B cell (primary cell): ENCODE measurements around the gene SH3TC1. TPM values are rescaled to one million over a fixed set of nuclear protein-coding genes. Genes with fewer than 3 reads are reported as not detected.
A peak's percentile ranks its signal among the peaks of the same experiment; 100 is the strongest.

Experiments used
- ATAC-seq: fragments of 200-7000 bp; cut with Tn5 transposase; one replicate; pipeline ENCODE4 v1.10.0; 2021; ENCODE audit warnings: low read depth, mild to moderate bottlenecking, moderate number of reproducible peaks, moderate library complexity
- CTCF ChIA-PET: fragments of 350-600 bp; sonication (Branson Sonifier 250); formaldehyde crosslinking; loops from one replicate; lab custom pipeline; 2021; ENCODE audit warnings: antibody characterized with exemption, inconsistent platforms; lab: Charles Lee
- POLR2A ChIA-PET: fragments of 350-600 bp; sonication (Branson Sonifier 250); formaldehyde crosslinking; loops from one replicate; lab custom pipeline; 2021; ENCODE audit warnings: antibody characterized with exemption; lab: Charles Lee
- DNase-seq: peaks from one replicate; pipeline ENCODE4 v3.0.0; 2013
- H2AFZ ChIP-seq: 2 replicates; pipeline ENCODE4 v1.6.1; 2012; ENCODE audit warnings: mild to moderate bottlenecking, low read depth, low read length; ENCODE audit not compliant: insufficient read depth, poor library complexity, severe bottlenecking
- H3K27ac ChIP-seq, 2 donors: 1 replicate in 1 of 2; 2 replicates in 1 of 2; pipeline ENCODE4 v1.5.1; 2012 to 2013; ENCODE audit warnings: low read length in 2 of 2, mild to moderate bottlenecking in 2 of 2, moderate library complexity in 1 of 2
- H3K27me3 ChIP-seq, 4 experiments: fragments of 200-600 bp in 1 of 4; sonication (generic) in 1 of 4; replicated peaks in 1 of 4; 1 replicate in 2 of 4; 2 replicates in 2 of 4; pipeline versions ENCODE4 v1.6.1 to v1.7.0; 2013 to 2016; ENCODE audit warnings: low read length in 3 of 4, mild to moderate bottlenecking in 2 of 4, mixed read lengths in 1 of 4, moderate library complexity in 1 of 4; ENCODE audit not compliant: insufficient read depth in 4 of 4, control insufficient read depth in 3 of 4; ENCODE audit errors: control extremely low read depth in 1 of 4
- H3K36me3 ChIP-seq, 2 experiments: replicated peaks in 1 of 2; 1 replicate in 1 of 2; 2 replicates in 1 of 2; pipeline versions ENCODE4 v1.6.1 to v1.7.1; 2013; ENCODE audit warnings: low read length in 1 of 2; ENCODE audit not compliant: insufficient read depth in 2 of 2, control insufficient read depth in 1 of 2; ENCODE audit errors: control extremely low read depth in 1 of 2, extremely low read depth in 1 of 2
- H3K4me1 ChIP-seq, 2 donors: fragments of 200-600 bp in 1 of 2; sonication (generic) in 1 of 2; 1 replicate in 1 of 2; 2 replicates in 1 of 2; pipeline versions ENCODE4 v1.5.1 to v1.6.1; 2013 to 2017; ENCODE audit warnings: low read length in 2 of 2; ENCODE audit not compliant: control insufficient read depth in 2 of 2, insufficient read depth in 2 of 2
- H3K4me2 ChIP-seq: replicated peaks from 2 replicates; pipeline ENCODE3; 2012; ENCODE audit warnings: mild to moderate bottlenecking, low read depth, low read length; ENCODE audit not compliant: poor library complexity, severe bottlenecking
- H3K4me3 ChIP-seq, 5 experiments: fragments of 200-600 bp in 1 of 5; sonication (generic) in 1 of 5; 1 replicate in 3 of 5; 2 replicates in 2 of 5; pipeline versions ENCODE4 v1.5.1 to v1.7.0; 2011 to 2016; ENCODE audit warnings: low read length in 4 of 5, mild to moderate bottlenecking in 4 of 5, low read depth in 2 of 5, control low read depth in 1 of 5, moderate library complexity in 1 of 5; ENCODE audit not compliant: insufficient read depth in 1 of 5; ENCODE audit errors: control extremely low read depth in 1 of 5, extremely low read depth in 1 of 5
- H3K79me2 ChIP-seq: fragments of 200-600 bp; sonication (generic); one replicate; pipeline ENCODE4 v1.6.0; 2016; ENCODE audit warnings: low read length; ENCODE audit not compliant: control insufficient read depth, insufficient read depth
- H3K9ac ChIP-seq: fragments of 200-600 bp; sonication (generic); 2 replicates; pipeline ENCODE4 v1.6.1; 2017; ENCODE audit warnings: mild to moderate bottlenecking, low read length, moderate library complexity
- H3K9me3 ChIP-seq, 3 donors: one replicate each; pipeline versions ENCODE4 v1.6.1 to v1.7.1; 2013; ENCODE audit warnings: low read length in 2 of 3; ENCODE audit not compliant: control insufficient read depth in 2 of 3, insufficient read depth in 1 of 3; ENCODE audit errors: control extremely low read depth in 1 of 3
- H4K20me1 ChIP-seq: 2 replicates; pipeline ENCODE4 v1.6.0; 2012; ENCODE audit warnings: mild to moderate bottlenecking, low read length; ENCODE audit not compliant: insufficient read depth, control insufficient read depth, poor library complexity, severe bottlenecking
- H3K27ac Mint-ChIP-seq: one replicate; pipeline ENCODE4 v1.8.0; 2021; ENCODE audit warnings: mixed read lengths
- H3K27me3 Mint-ChIP-seq: one replicate; pipeline ENCODE4 v1.8.0; 2021; ENCODE audit warnings: mixed read lengths
- H3K4me1 Mint-ChIP-seq: one replicate; pipeline ENCODE4 v1.8.0; 2021; ENCODE audit warnings: mixed read lengths
- H3K4me3 Mint-ChIP-seq: one replicate; pipeline ENCODE4 v1.8.0; 2021; ENCODE audit warnings: mixed read lengths
- H3K9me3 Mint-ChIP-seq: one replicate; pipeline ENCODE4 v1.8.0; 2022; ENCODE audit warnings: mixed read lengths; ENCODE audit not compliant: insufficient read depth
- CTCF ChIP-seq: fragments of 200-600 bp; IDR thresholded peaks from one replicate; pipeline ENCODE4 v1.8.0; 2022; ENCODE audit warnings: antibody characterized with exemption, mild to moderate bottlenecking
- EZH2 ChIP-seq: IDR thresholded peaks from 2 replicates; pipeline ENCODE4 v1.6.1; 2012; ENCODE audit warnings: borderline replicate concordance, low read depth, mild to moderate bottlenecking, moderate library complexity, low read length; ENCODE audit not compliant: insufficient read depth, poor library complexity, severe bottlenecking
- WGBS: methylation state at CpG from one replicate; pipeline ENCODE4 v1.1.5; 2013; ENCODE audit warnings: missing lambda C conversion rate; ENCODE audit not compliant: insufficient coverage; 5-methylcytosine and 5-hydroxymethylcytosine counted together
- intact Hi-C: fragments of 100-400 bp; cut with micrococcal nuclease; formaldehyde crosslinking; loops from one replicate; pipeline ENCODE4 v1.10.0; 2022
- polyA plus RNA-seq: library from polyadenylated mRNA; depleted of rRNA; stranded (reverse); fragments of >200 nt; gene quantifications from 2 replicates; pipeline ENCODE4 v1.2.3, GENCODE V29; 2012
- total RNA-seq, 2 donors: library from RNA; stranded (reverse); fragments of 120-200 nt in 1 of 2; gene quantifications; 1 replicate in 1 of 2; 2 replicates in 1 of 2; pipeline versions ENCODE4 v1.2.3 to v1.2.4, GENCODE V29; 2013 to 2022

SH3TC1 gene
- total and polyA plus RNA-seq, 2 donors (not counting 1 experiment from before 2014, with no cell fraction given) = 63.8 to 388 TPM

GRCh38 chr4:8157496-8157895, 41.6 kb upstream of the SH3TC1 start:
- H3K4me2 ChIP-seq = peak overlapping the region; percentile 100
- peaks cover 0 to 16% (median 10%) of the 10 kb centered on the region in 4 experiments for H3K27me3 ChIP-seq
- DNase-seq (no peak), ATAC-seq (no peak)
- 39% methylated on average over 11 of the region's 15 CpGs for WGBS
- ChIA-PET CTCF (interaction anchor here (0.5 to 3.3 kb wide), 3 partner anchors 9 to 349 kb away, joined by 3 to 18 read pairs (median 4); no protein-coding TSS in a partner anchor), POLR2A (interaction anchor here (1.2 to 2.5 kb wide), 2 partner anchors 15 to 44 kb away, joined by 7 to 26 read pairs; no protein-coding TSS in a partner anchor)
- no peak overlapping the region for H3K27ac ChIP-seq
- no peak overlapping the region for H2AFZ ChIP-seq
- H4K20me1 ChIP-seq = peaks cover 5% of the 10 kb centered on the region
- H3K27me3 Mint-ChIP-seq = peaks cover 12% of the 10 kb centered on the region
- H3K4me3 Mint-ChIP-seq = peak overlapping the region; percentile 76
- peaks cover 31% of the 10 kb centered on the region for H3K4me1 Mint-ChIP-seq
- intact Hi-C loops = no loop called here
- peaks cover 0 to 12% (median 0%) of the 10 kb centered on the region in 3 donors for H3K9me3 ChIP-seq
- no peaks in the 10 kb centered on the region for H3K9me3 Mint-ChIP-seq
- no peak overlapping the region for H3K27ac Mint-ChIP-seq
- no peaks in the 10 kb centered on the region for H3K36me3 ChIP-seq
- no peak for TF ChIP-seq CTCF
- TF ChIP-seq EZH2 = no peak
- peak overlapping the region; percentile 82 for H3K9ac ChIP-seq
- peaks cover 9% of the 10 kb centered on the region for H3K79me2 ChIP-seq
- peak overlapping the region in 2 of 5 experiments; percentile 77 to 88 for H3K4me3 ChIP-seq
- peaks cover 33 to 45% of the 10 kb centered on the region in 2 donors for H3K4me1 ChIP-seq
